ENCODE measurements around the gene ZBTB17. TPM values are rescaled to one million over a fixed set of nuclear protein-coding genes. Genes with fewer than 3 reads are reported as not detected.

ZBTB17 gene
- total RNA-seq, 1 donor from 2014 or later, result 48.6 TPM

DNA sequence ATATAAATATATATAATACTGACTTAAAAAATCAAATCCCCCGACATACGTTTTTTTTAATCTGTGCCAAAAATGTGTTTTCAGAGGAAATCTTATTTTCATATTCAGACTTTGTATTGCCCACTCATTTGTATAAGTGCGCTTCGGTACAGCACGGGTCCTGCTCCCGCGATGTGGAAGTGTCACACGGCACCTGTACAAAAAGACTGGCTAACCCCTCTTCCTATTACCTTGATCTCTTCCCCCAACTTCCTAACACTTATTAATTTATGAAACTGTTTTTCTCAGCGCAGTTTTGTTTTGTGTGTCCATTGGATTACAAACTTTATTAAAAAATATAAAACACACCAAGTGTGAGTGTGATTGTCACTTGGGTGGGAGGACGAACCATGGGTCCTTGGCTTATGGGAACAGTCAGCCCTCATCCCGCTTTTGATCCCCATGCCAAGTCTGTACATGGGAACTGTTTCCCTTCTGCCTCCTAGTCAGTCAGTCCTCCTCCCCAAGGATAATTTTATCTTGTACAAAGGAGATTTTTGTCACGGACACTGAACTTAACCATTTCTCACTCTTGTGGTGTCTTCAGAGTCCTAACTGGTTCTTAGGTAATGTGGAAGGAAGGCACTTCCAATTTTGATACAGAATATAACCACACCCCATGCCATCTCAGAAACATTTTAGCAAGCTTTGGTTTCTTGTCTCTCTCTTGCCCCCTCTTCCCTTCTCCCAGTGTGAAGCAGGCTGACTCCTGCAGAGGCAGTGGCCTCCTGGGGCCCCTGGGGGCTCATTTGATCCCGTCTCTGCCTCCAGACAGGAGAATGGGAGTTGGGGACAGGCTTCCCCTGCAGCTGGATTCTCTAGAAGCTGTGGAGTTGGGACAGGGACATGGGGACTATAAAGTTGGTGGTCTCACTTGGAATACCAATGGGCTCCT is 35.5 kb downstream of the ZBTB17 start:
- H3K4me1 Mint-ChIP-seq, result peaks cover 3% of the 10 kb centered on the region
- no peaks in the 10 kb centered on the region for H3K9me3 Mint-ChIP-seq
- peaks cover 28% of the 10 kb centered on the region for H3K36me3 Mint-ChIP-seq
- no peak overlapping the region for H3K27ac Mint-ChIP-seq
- TF ChIP-seq, protein P1, sequence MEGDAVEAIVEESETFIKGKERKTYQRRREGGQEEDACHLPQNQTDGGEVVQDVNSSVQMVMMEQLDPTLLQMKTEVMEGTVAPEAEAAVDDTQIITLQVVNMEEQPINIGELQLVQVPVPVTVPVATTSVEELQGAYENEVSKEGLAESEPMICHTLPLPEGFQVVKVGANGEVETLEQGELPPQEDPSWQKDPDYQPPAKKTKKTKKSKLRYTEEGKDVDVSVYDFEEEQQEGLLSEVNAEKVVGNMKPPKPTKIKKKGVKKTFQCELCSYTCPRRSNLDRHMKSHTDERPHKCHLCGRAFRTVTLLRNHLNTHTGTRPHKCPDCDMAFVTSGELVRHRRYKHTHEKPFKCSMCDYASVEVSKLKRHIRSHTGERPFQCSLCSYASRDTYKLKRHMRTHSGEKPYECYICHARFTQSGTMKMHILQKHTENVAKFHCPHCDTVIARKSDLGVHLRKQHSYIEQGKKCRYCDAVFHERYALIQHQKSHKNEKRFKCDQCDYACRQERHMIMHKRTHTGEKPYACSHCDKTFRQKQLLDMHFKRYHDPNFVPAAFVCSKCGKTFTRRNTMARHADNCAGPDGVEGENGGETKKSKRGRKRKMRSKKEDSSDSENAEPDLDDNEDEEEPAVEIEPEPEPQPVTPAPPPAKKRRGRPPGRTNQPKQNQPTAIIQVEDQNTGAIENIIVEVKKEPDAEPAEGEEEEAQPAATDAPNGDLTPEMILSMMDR (IDR thresholded peaks at IDR 0.05; ENCODE audit: unreplicated experiment), result no peak
- no peak overlapping the region for H3K4me3 Mint-ChIP-seq
- no peak for DNase-seq (ENCODE audit: low spot score in 2 of 2, unreplicated experiment in 2 of 2)
- no peaks in the 10 kb centered on the region for H3K27me3 Mint-ChIP-seq (ENCODE audit: low read depth)

DNA sequence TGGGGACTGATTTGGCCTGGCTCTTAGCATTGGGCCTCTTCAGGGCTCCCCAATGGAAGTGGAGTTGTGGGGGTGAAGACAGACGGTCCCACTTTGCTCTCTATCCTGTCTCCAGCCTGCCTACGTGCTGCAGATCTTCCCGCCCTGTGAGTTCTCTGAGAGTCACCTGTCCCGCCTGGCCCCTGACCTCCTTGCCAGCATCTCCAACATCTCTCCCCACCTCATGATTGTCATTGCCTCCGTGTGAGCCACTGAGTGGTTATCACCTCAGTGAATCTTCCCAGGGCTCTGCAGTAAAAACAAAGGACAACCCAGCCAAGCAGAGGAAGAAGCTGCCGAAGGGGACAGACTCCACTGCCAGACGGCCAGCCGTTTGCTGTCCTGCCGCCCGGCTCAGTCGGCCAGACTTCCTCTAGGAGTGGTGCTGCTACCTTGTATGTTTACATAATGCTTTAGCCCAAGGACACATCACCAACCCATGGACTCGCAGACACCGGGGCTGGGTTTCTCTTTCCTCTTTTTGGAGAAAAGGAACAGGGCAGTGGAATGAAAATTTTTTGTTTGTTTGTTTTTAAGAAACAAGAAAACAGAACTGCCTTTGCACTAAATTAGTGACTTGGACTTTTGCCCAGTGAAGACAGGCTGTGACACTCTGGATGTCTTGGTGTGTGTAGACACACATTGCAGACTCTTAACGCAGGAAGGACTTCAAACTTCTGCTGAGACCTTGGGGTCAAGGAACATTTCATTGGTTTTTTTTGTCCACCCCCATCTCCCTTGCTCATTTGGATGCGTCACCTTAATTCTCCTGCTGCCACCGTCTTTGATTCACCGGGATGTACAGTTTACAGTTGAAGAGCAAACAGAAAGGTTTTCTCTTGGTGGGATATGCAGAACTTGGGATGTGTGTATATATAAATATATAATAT is 36.5 kb downstream of the ZBTB17 start:
- H3K9me3 Mint-ChIP-seq, result no peaks in the 10 kb centered on the region
- no peak overlapping the region for H3K4me3 Mint-ChIP-seq
- TF ChIP-seq, protein P1 (IDR thresholded peaks at IDR 0.05; ENCODE audit: unreplicated experiment), result no peak
- peaks cover 38% of the 10 kb centered on the region for H3K36me3 Mint-ChIP-seq
- H3K27me3 Mint-ChIP-seq (ENCODE audit: low read depth), result no peaks in the 10 kb centered on the region
- no peak for DNase-seq (ENCODE audit: low spot score in 2 of 2, unreplicated experiment in 2 of 2)
- peak overlapping the region; percentile 79 for H3K27ac Mint-ChIP-seq
- H3K4me1 Mint-ChIP-seq, result peaks cover 3% of the 10 kb centered on the region

DNA sequence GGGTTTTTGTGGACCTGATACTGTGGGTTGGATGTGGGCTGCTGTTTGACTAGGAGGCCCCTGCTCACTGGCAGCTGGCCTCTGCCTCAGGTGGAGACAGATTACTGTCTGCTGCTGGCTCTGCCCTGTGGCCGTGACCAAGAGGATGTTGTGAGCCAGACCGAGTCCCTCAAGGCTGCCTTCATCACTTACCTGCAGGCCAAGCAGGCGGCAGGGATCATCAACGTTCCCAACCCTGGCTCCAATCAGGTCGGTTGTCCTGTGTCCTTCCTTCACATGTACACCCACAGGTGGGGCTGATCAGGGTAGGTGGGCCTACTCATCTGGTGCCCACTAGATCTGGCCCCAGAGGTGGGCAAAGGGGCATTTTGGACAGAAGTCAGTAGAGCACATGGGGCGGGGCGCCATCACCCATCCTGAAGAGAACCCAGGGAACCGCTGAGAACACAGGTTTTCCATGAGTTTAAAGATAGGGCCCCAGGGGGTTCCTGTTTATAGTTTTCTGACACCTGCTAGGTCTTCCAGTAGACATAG is 37.2 kb downstream of the ZBTB17 start:
- Mint-ChIP-seq H3K4me3 (no peak overlapping the region), H3K4me1 (peaks cover 3% of the 10 kb centered on the region), H3K27me3 (ENCODE audit: low read depth) (no peaks in the 10 kb centered on the region), H3K9me3 (no peaks in the 10 kb centered on the region), H3K36me3 (peaks cover 43% of the 10 kb centered on the region), H3K27ac (no peak overlapping the region)
- TF ChIP-seq, protein P1 (IDR thresholded peaks at IDR 0.05; ENCODE audit: unreplicated experiment), result no peak
- DNase-seq (ENCODE audit: low spot score in 2 of 2, unreplicated experiment in 2 of 2), result no peak

DNA sequence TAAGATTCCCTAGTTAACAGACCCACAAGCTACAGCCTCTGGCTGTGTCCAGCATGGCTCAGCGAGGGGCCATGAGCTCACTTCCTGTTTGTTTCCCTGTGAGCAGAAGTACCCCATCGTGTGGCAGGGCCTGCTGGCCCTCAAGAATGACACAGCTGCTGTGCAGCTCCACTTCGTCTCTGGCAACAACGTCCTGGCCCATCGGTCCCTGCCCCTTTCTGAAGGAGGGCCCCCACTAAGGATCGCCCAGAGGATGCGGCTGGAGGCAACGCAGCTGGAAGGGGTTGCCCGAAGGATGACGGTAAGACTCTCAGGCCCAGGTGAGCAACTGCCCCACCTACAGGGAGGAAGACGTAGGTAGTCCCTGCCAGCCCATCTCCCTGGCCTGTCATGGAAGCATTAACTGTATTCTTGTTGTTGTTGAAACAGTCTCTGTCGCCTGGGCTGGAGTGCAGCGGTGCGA is 38.2 kb downstream of the ZBTB17 start:
- DNase-seq (ENCODE audit: low spot score in 2 of 2, unreplicated experiment in 2 of 2), result no peak
- Mint-ChIP-seq H3K27ac (peak overlapping the region; percentile 75), H3K4me1 (peaks cover 3% of the 10 kb centered on the region), H3K36me3 (peaks cover 50% of the 10 kb centered on the region), H3K9me3 (no peaks in the 10 kb centered on the region), H3K4me3 (no peak overlapping the region), H3K27me3 (ENCODE audit: low read depth) (no peaks in the 10 kb centered on the region)
- TF ChIP-seq, protein P1 (IDR thresholded peaks at IDR 0.05; ENCODE audit: unreplicated experiment), result no peak

DNA sequence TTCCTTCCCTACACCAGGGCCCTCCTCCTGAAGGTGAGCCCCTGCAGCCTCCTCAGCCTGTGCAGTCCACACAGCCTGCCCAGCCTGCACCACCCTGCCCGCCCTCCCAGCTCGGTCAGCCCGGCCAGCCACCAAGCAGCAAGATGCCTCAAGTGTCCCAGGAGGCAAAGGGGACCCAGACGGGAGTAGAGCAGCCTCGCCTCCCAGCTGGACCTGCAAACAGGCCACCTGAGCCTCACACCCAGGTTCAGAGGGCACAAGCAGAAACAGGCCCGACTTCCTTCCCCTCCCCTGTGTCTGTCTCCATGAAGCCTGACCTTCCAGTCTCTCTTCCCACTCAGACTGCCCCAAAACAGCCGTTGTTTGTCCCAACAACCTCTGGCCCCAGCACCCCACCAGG is 38.8 kb downstream of the ZBTB17 start:
- H3K27me3 Mint-ChIP-seq (ENCODE audit: low read depth), result no peaks in the 10 kb centered on the region
- TF ChIP-seq, protein P1 (IDR thresholded peaks at IDR 0.05; ENCODE audit: unreplicated experiment), result no peak
- peaks cover 56% of the 10 kb centered on the region for H3K36me3 Mint-ChIP-seq
- no peaks in the 10 kb centered on the region for H3K9me3 Mint-ChIP-seq
- H3K4me3 Mint-ChIP-seq, result no peak overlapping the region
- peak overlapping the region; percentile 75 for H3K27ac Mint-ChIP-seq
- DNase-seq (ENCODE audit: low spot score in 2 of 2, unreplicated experiment in 2 of 2), result no peak
- H3K4me1 Mint-ChIP-seq, result peaks cover 3% of the 10 kb centered on the region
